Neural cell (in vitro differentiated cells): Measurements from ENCODE around the gene PEX3. TPM values are rescaled to one million over a fixed set of nuclear protein-coding genes. Genes with fewer than 3 reads are reported as not detected.

Experiments
- H2AFZ ChIP-seq: fragments of 200-600, 300-800 bp; sonication (generic), shearing (Covaris generic); 2 replicates; pipeline ENCODE4 v1.6.0; 2014; ENCODE audit warnings: low read depth, mild to moderate bottlenecking, antibody characterized with exemption, low read length, moderate library complexity
- H3F3A ChIP-seq: fragments of 200-600 bp; shearing (Covaris generic); 2 replicates; pipeline ENCODE4 v1.6.1; 2016; ENCODE audit warnings: mild to moderate bottlenecking, moderate library complexity, mixed read lengths, antibody characterized with exemption, low read length; ENCODE audit not compliant: insufficient read depth, poor library complexity, severe bottlenecking
- H3K27ac ChIP-seq: fragments of 200-600, 300-800 bp; sonication (generic), shearing (Covaris generic); 2 replicates; pipeline ENCODE4 v1.5.1; 2014; ENCODE audit warnings: mild to moderate bottlenecking, low read length, moderate library complexity
- H3K27me3 ChIP-seq: fragments of 300-800, 200-600 bp; sonication (generic), shearing (Covaris generic); 2 replicates; pipeline ENCODE4 v1.6.0; 2014; ENCODE audit warnings: mild to moderate bottlenecking, low read depth, low read length, moderate library complexity; ENCODE audit not compliant: insufficient read depth
- H3K36me3 ChIP-seq: fragments of 300-800, 200-600 bp; sonication (generic), shearing (Covaris generic); 2 replicates; pipeline ENCODE4 v1.5.1; 2014; ENCODE audit warnings: mild to moderate bottlenecking, antibody characterized with exemption, low read length, moderate library complexity; ENCODE audit not compliant: insufficient read depth
- H3K4me2 ChIP-seq: fragments of 300-800, 200-600 bp; sonication (generic), shearing (Covaris generic); 2 replicates; pipeline ENCODE4 v1.6.0; 2014; ENCODE audit warnings: mild to moderate bottlenecking, low read length
- H3K4me3 ChIP-seq: fragments of 300-800, 200-600 bp; sonication (generic), shearing (Covaris generic); 2 replicates; pipeline ENCODE4 v1.5.1; 2014; ENCODE audit warnings: mild to moderate bottlenecking, low read length, moderate library complexity
- H3K79me2 ChIP-seq: fragments of 200-600 bp; shearing (Covaris generic); replicated peaks from 2 replicates; pipeline ENCODE4 v1.6.0; 2014; ENCODE audit warnings: mild to moderate bottlenecking, low read length, moderate library complexity; ENCODE audit not compliant: insufficient read depth
- H3K9ac ChIP-seq: fragments of 300-800, 200-600 bp; sonication (generic), shearing (Covaris generic); 2 replicates; pipeline ENCODE4 v1.6.1; 2016; ENCODE audit warnings: mild to moderate bottlenecking, low read length, mixed read lengths
- H3K9me2 ChIP-seq: fragments of 200-600 bp; shearing (Covaris generic); 2 replicates; pipeline ENCODE4 v1.6.1; 2016; ENCODE audit warnings: mild to moderate bottlenecking, low read length, mixed read lengths; ENCODE audit not compliant: insufficient read depth
- H3K9me3 ChIP-seq: fragments of 200-600, 300-800 bp; sonication (generic), shearing (Covaris generic); 2 replicates; pipeline ENCODE4 v1.6.1; 2016; ENCODE audit warnings: mild to moderate bottlenecking, mixed run types, low read length, moderate library complexity, mixed read lengths
- H4K20me1 ChIP-seq: fragments of 200-600 bp; shearing (Covaris generic); 2 replicates; pipeline ENCODE4 v1.6.1; 2016; ENCODE audit warnings: mild to moderate bottlenecking, mixed run types; ENCODE audit not compliant: insufficient read depth
- CTCF ChIP-seq: fragments of 450-650 bp; IDR thresholded peaks from 2 replicates; pipeline ENCODE4 v1.5.1; 2014; ENCODE audit warnings: antibody characterized with exemption, mild to moderate bottlenecking, moderate library complexity; ENCODE audit not compliant: poor library complexity, severe bottlenecking
- EP300 ChIP-seq: fragments of 450-650 bp; conservative IDR thresholded peaks from 2 replicates; pipeline ENCODE4 v1.6.1; 2014; ENCODE audit warnings: antibody characterized with exemption, mild to moderate bottlenecking, moderate library complexity; ENCODE audit not compliant: poor library complexity, severe bottlenecking
- EZH2 ChIP-seq: fragments of 200-600, 300-800 bp; shearing (Covaris generic), sonication (generic); IDR thresholded peaks from 2 replicates; pipeline ENCODE4 v1.6.1; 2014; ENCODE audit warnings: antibody characterized with exemption, low read length, borderline replicate concordance, mild to moderate bottlenecking; ENCODE audit not compliant: insufficient read depth, poor library complexity, severe bottlenecking
- MXI1 ChIP-seq: fragments of 450-650 bp; conservative IDR thresholded peaks from 2 replicates; pipeline ENCODE4 v1.6.1; 2014; ENCODE audit warnings: antibody characterized with exemption, mild to moderate bottlenecking; ENCODE audit not compliant: poor library complexity, severe bottlenecking
- POLR2AphosphoS5 ChIP-seq: IDR thresholded peaks from 2 replicates; pipeline ENCODE4 v1.6.1; 2012
- RAD21 ChIP-seq: fragments of 450-650 bp; conservative IDR thresholded peaks from 2 replicates; pipeline ENCODE4 v1.6.1; 2014; ENCODE audit warnings: antibody characterized with exemption, mild to moderate bottlenecking, moderate library complexity
- SMC3 ChIP-seq: fragments of 450-650 bp; conservative IDR thresholded peaks from 2 replicates; pipeline ENCODE4 v1.6.1; 2014; ENCODE audit warnings: antibody characterized with exemption, mild to moderate bottlenecking, moderate library complexity; ENCODE audit not compliant: poor library complexity
- TAF1 ChIP-seq: IDR thresholded peaks from 2 replicates; pipeline ENCODE4 v1.6.1; 2012; ENCODE audit warnings: low read depth
- polyA plus RNA-seq: library from polyadenylated mRNA; depleted of rRNA; stranded (reverse); fragments of >200 nt; gene quantifications from 2 replicates; pipeline ENCODE4 v1.2.3, GENCODE V29; 2014
- TF ChIP-seq, protein P1 (sequence below): IDR thresholded peaks from 2 replicates; pipeline ENCODE4 v1.6.1; 2012; ENCODE audit warnings: borderline replicate concordance

The PEX3 gene
- polyA plus RNA-seq, 1 donor from 2014 or later = 37.9 TPM

DNA sequence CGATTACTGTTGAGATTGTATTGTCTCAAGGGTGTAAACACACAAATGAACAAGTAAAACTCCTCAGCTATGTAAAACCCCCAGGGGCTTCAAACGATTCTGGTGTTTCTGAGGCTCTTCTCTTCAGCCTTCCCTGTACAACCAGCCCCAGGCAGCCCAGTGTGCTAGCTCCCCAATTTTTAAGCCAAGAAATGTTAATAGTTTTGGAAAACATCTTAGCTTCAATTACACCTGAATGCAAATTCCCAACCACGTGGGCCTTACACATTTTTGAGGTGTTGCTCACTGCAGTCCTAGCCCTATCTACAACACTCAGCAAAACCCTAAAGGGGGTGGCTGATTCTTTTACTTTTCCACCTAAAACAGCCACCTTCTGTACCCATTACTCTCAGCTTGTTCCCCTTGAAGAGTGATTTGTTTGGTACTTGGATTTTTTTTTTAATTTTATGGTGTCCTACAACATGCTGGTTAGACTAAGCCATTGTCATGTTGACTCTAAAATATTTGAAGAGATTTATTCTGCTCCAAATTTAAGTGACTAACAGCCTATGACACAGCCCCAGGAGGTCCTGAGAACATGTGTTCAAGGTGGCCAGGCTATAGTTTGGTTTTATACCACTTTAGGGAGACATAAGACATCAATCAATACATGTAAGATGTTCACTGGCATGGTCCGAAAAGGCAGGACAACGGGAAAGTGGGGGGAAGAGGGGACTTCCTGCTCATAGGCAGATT lies 48.8 kb upstream of the PEX3 start:
- H4K20me1 ChIP-seq = no peaks in the 10 kb centered on the region
- no peak for TF ChIP-seq CTCF
- no peak for TF ChIP-seq SMC3
- TF ChIP-seq RAD21 = no peak
- no peaks in the 10 kb centered on the region for H3K9me3 ChIP-seq
- no peaks in the 10 kb centered on the region for H3K9me2 ChIP-seq
- no peak overlapping the region for H3K27ac ChIP-seq
- H3F3A ChIP-seq = no peaks in the 10 kb centered on the region
- H3K4me2 ChIP-seq = no peak overlapping the region
- H3K9ac ChIP-seq = no peak overlapping the region
- H2AFZ ChIP-seq = no peak overlapping the region
- no peak overlapping the region for H3K4me3 ChIP-seq
- H3K27me3 ChIP-seq = no peaks in the 10 kb centered on the region
- H3K79me2 ChIP-seq = no peaks in the 10 kb centered on the region
- no peaks in the 10 kb centered on the region for H3K36me3 ChIP-seq

- TF ChIP-seq TAF1 (no peak), SMC3 (no peak), EP300 (no peak), EZH2 (no peak), RAD21 (no peak), CTCF (no peak), MXI1 (no peak), POLR2AphosphoS5 (no peak)
- TF ChIP-seq, protein P1, sequence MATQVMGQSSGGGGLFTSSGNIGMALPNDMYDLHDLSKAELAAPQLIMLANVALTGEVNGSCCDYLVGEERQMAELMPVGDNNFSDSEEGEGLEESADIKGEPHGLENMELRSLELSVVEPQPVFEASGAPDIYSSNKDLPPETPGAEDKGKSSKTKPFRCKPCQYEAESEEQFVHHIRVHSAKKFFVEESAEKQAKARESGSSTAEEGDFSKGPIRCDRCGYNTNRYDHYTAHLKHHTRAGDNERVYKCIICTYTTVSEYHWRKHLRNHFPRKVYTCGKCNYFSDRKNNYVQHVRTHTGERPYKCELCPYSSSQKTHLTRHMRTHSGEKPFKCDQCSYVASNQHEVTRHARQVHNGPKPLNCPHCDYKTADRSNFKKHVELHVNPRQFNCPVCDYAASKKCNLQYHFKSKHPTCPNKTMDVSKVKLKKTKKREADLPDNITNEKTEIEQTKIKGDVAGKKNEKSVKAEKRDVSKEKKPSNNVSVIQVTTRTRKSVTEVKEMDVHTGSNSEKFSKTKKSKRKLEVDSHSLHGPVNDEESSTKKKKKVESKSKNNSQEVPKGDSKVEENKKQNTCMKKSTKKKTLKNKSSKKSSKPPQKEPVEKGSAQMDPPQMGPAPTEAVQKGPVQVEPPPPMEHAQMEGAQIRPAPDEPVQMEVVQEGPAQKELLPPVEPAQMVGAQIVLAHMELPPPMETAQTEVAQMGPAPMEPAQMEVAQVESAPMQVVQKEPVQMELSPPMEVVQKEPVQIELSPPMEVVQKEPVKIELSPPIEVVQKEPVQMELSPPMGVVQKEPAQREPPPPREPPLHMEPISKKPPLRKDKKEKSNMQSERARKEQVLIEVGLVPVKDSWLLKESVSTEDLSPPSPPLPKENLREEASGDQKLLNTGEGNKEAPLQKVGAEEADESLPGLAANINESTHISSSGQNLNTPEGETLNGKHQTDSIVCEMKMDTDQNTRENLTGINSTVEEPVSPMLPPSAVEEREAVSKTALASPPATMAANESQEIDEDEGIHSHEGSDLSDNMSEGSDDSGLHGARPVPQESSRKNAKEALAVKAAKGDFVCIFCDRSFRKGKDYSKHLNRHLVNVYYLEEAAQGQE = no peak
- no peaks in the 10 kb centered on the region for H3K36me3 ChIP-seq
- no peak overlapping the region for H3K4me3 ChIP-seq
- no peak overlapping the region for H3K4me2 ChIP-seq
- no peaks in the 10 kb centered on the region for H3K9me3 ChIP-seq
- H3F3A ChIP-seq = no peaks in the 10 kb centered on the region
- H3K27me3 ChIP-seq = no peaks in the 10 kb centered on the region
- no peaks in the 10 kb centered on the region for H3K9me2 ChIP-seq
- no peaks in the 10 kb centered on the region for H3K79me2 ChIP-seq
- H2AFZ ChIP-seq = no peak overlapping the region
- H3K27ac ChIP-seq = no peak overlapping the region
- no peak overlapping the region for H3K9ac ChIP-seq
- no peaks in the 10 kb centered on the region for H4K20me1 ChIP-seq
Measured at GRCh38 chr6:143402721-143403336, 47.8 kb upstream of the PEX3 start.
